ENCODE data around the gene C6orf136.
"Not testable (repeated sequence)": the region's sequence is repeated elsewhere in the genome, so short reads cannot be mapped to it uniquely, and the experiment has no call there.

C6orf136 gene

GRCh38 chr6:30615958-30616810 is 30.7 kb upstream of the C6orf136 start:
- no peak for DNase-seq

- DNase-seq: peak; percentile 99
These were observed 29.9 kb upstream of the C6orf136 start, which contains the start of gene PPP1R10 for GRCh38 chr6:30616811-30617564. PPP1R10 (minus strand) TSS chr6:30617243; CDS start chr6:30609944, 7,299 bp downstream.

GRCh38 chr6:30617565-30618269 is 29.2 kb upstream of the C6orf136 start, which contains the start of gene MRPS18B:
MRPS18B (plus strand) TSS chr6:30617840; CDS start chr6:30617866, 26 bp downstream.
- peak; percentile 92 for DNase-seq

GRCh38 chr6:30618270-30618797 is 28.6 kb upstream of the C6orf136 start:
- DNase-seq: no peak

GRCh38 chr6:30619561-30619960 is 27.4 kb upstream of the C6orf136 start:
- no peak for DNase-seq

GRCh38 chr6:30625511-30625910 is 21.4 kb upstream of the C6orf136 start:
- no peak for DNase-seq

GRCh38 chr6:30626484-30627366 is 20.2 kb upstream of the C6orf136 start, which contains the start of gene ATAT1:
ATAT1 (plus strand) TSS chr6:30626874.
- peak; percentile 38 for DNase-seq

GRCh38 chr6:30635834-30636233 is 11.1 kb upstream of the C6orf136 start:
- no peak for DNase-seq

- DNase-seq: no peak
These were observed 6.5 kb upstream of the C6orf136 start for GRCh38 chr6:30640481-30640880.

GRCh38 chr6:30641048-30641447 is 5.9 kb upstream of the C6orf136 start:
- no peak for DNase-seq

GRCh38 chr6:30643656-30644055 is 3.3 kb upstream of the C6orf136 start:
- no peak for DNase-seq

- DNase-seq: no peak
These were observed 2.2 kb upstream of the C6orf136 start for GRCh38 chr6:30644769-30645168.

- no peak for DNase-seq
These were observed 944 bp upstream of the C6orf136 start for GRCh38 chr6:30645989-30646388.

GRCh38 chr6:30647242-30648116 is 546 bp downstream of the C6orf136 start:
- peak; percentile 11 for DNase-seq

- DNase-seq: no peak
These were observed 4.2 kb downstream of the C6orf136 start for GRCh38 chr6:30651143-30651542.

GRCh38 chr6:30654798-30655742 is 8.1 kb downstream of the C6orf136 start:
- no peak for DNase-seq

- no peak for DNase-seq
These were observed 8.8 kb downstream of the C6orf136 start for GRCh38 chr6:30655743-30656094.

- DNase-seq: no peak
These were observed 9.6 kb downstream of the C6orf136 start for GRCh38 chr6:30656513-30656912.

GRCh38 chr6:30657454-30657853 is 10.5 kb downstream of the C6orf136 start:
- DNase-seq: no peak

GRCh38 chr6:30657922-30658321 is 11.0 kb downstream of the C6orf136 start:
- DNase-seq: not testable (repeated sequence)
